ENCODE measurements around the gene TRIM2.

The TRIM2 gene

DNA sequence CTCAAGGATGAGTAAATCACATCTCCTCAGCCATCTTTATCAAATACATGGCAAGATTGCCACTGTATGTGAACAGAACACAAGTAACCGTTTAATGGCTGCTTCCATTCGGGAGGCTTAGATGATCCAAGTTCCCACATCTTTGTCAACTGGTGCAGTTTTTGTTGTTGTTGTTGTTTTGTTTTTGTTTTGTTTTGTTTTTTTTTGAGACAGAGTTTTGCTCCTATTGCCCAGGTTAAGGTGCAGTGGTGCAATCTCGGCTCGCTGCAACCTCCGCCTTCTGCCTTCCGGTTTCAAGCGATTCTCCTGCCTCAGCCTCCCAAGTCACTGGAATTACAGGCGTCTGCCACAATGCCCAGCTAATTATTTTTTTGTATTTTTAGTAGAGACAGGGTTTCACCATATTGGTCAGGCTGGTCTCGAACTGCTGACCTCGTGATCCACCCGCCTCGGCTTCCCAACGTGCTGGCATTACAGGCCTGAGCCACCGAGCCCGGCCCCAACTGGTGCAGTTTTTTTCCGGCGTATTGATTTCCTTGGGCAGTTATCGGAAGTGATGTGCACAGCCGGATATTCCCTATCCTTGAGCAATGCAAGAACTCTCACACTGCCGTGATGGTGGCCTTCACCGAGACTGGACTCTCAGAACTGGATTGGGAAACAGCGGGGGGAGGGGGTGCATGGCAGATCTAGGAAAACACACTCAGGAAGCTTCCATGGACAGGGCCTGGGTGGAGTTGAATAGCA is 29.2 kb upstream of the TRIM2 start:
- no peak for DNase-seq (ENCODE audit: low read depth, low spot score)
- in situ Hi-C loops (cut with HindIII; ENCODE audit: low sequenced_read_pairs), result no loop called here
- no peak for TF ChIP-seq CTCF (IDR thresholded peaks at IDR 0.05; ENCODE audit: low read depth, low read length)
- H3K4me3 ChIP-seq (ENCODE audit: low read depth, low read length), result no peak overlapping the region

- no peak for DNase-seq (ENCODE audit: low read depth, low spot score)
- TF ChIP-seq CTCF (IDR thresholded peaks at IDR 0.05; ENCODE audit: low read depth, low read length), result no peak
- no peak overlapping the region for H3K4me3 ChIP-seq (ENCODE audit: low read depth, low read length)
- in situ Hi-C loops (cut with HindIII; ENCODE audit: low sequenced_read_pairs), result no loop called here
Measured at GRCh38 chr4:153176938-153177337, 27.3 kb upstream of the TRIM2 start.

DNA sequence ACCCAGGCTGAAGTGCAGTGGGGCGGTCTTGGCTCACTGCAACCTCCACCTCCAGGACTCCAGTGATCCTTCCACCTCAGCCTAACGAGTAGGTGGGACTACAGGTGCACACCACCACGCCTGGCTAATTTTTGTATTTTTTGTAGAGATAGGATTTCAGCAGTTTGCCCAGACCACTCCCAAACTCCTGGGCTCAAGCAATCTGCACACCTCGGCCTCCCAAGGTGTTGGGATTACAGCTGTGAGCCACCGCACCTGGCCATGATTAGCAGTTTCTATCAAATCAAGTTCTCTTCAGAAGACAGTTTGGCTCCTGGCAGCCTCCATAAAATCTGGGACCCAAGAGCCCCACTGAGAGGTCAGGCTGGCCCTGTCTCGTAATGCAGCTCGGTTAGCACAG is 26.4 kb upstream of the TRIM2 start:
- no peak for TF ChIP-seq CTCF (IDR thresholded peaks at IDR 0.05; ENCODE audit: low read depth, low read length)
- no peak overlapping the region for H3K4me3 ChIP-seq (ENCODE audit: low read depth, low read length)
- DNase-seq (ENCODE audit: low read depth, low spot score), result no peak
- in situ Hi-C loops (cut with HindIII; ENCODE audit: low sequenced_read_pairs), result no loop called here

DNA sequence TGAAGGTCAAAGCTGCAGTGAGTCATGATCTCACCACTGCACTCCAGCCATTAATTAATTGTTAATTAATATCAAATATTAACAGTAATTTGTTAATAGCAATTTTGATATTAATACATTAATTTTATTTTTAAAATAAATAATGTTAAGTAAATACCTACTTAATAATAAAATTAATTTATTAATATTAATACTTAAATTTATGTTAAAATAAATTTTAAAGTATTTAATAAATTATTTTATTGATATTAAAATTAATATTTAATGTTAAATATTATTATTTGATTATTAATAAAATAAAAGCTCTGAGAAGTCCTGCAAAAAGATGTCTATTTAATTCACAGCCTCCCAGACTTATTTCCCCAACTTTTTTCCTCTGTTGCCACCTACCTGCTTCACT is 25.1 kb upstream of the TRIM2 start:
- in situ Hi-C loops (cut with HindIII; ENCODE audit: low sequenced_read_pairs), result no loop called here
- no peak for DNase-seq (ENCODE audit: low read depth, low spot score)
- H3K4me3 ChIP-seq (ENCODE audit: low read depth, low read length), result no peak overlapping the region
- TF ChIP-seq CTCF (IDR thresholded peaks at IDR 0.05; ENCODE audit: low read depth, low read length), result no peak

DNA sequence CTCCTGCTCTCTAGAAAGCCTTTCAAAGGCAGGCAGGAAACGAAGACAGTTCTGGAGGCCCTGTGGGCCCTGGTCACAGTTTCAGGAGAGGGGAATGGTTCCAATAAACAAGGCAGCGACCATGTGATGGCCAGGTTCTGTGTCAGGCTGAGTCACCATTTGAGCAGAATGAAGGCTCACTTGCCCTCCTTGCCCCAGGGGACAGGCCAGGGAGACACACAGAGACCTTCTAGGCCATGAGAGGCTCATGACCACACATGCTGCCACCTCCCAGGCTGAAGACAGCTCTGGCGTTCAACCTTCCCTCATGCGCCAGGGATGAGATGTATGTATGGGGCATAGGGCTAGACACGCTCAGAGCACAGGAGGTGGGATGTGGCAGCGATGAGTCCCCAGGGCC is 22.9 kb upstream of the TRIM2 start:
- in situ Hi-C loops (cut with HindIII; ENCODE audit: low sequenced_read_pairs), result no loop called here
- DNase-seq (ENCODE audit: low read depth, low spot score), result no peak
- TF ChIP-seq CTCF (IDR thresholded peaks at IDR 0.05; ENCODE audit: low read depth, low read length), result no peak

DNA sequence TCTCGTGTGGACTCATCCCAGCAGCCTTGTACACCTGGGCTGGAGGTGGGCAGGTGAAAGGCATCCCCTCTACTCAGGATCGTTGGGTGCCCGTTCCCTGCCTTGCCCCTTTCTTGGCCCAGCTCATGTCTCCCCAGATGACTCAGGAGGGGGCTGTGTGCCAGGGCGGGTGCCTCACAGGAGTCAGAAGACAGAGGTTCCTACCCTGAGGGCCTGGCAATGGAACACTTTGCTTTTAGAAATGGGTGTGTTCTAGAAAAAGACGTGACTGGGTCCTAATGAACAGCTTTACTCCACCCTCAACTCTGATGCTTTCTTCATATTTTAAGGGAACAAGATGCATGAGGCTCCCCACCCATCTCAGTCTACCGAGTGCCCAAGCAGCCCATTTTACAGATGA is 22.5 kb upstream of the TRIM2 start:
- in situ Hi-C loops (cut with HindIII; ENCODE audit: low sequenced_read_pairs), result no loop called here
- TF ChIP-seq CTCF (IDR thresholded peaks at IDR 0.05; ENCODE audit: low read depth, low read length), result no peak
- H3K4me3 ChIP-seq (ENCODE audit: low read depth, low read length), result no peak overlapping the region
- DNase-seq (ENCODE audit: low read depth, low spot score), result no peak

More for the DNA sequence above, 22.9 kb upstream of the TRIM2 start:
- no peak overlapping the region for H3K4me3 ChIP-seq (ENCODE audit: low read depth, low read length)
